DND-41 (cell line): ENCODE data around the gene MAG.

ENCODE experiments used
- EZH2 ChIP-seq: IDR thresholded peaks from 3 replicates; pipeline ENCODE4 v1.6.1; 2012; ENCODE audit warnings: borderline replicate concordance, low read depth, mild to moderate bottlenecking, moderate library complexity, low read length, inconsistent platforms; ENCODE audit not compliant: severe bottlenecking
- TF ChIP-seq, protein P1 (sequence below): IDR thresholded peaks from 2 replicates; pipeline ENCODE4 v1.5.1; 2012; ENCODE audit warnings: borderline replicate concordance, low read length, moderate library complexity, mild to moderate bottlenecking; ENCODE audit not compliant: poor library complexity, severe bottlenecking; ENCODE audit errors: extremely low read depth

DNA sequence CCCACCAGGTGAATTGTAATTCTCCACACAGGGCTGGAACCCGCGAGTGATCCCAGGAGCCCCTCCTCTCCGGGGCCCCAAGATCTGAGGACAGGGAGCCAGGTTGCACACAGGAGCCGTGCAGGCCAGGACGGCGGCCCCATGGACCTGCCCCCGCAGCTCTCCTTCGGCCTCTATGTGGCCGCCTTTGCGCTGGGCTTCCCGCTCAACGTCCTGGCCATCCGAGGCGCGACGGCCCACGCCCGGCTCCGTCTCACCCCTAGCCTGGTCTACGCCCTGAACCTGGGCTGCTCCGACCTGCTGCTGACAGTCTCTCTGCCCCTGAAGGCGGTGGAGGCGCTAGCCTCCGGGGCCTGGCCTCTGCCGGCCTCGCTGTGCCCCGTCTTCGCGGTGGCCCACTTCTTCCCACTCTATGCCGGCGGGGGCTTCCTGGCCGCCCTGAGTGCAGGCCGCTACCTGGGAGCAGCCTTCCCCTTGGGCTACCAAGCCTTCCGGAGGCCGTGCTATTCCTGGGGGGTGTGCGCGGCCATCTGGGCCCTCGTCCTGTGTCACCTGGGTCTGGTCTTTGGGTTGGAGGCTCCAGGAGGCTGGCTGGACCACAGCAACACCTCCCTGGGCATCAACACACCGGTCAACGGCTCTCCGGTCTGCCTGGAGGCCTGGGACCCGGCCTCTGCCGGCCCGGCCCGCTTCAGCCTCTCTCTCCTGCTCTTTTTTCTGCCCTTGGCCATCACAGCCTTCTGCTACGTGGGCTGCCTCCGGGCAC, 59.6 kb downstream of the MAG start:
- TF ChIP-seq, protein P1, sequence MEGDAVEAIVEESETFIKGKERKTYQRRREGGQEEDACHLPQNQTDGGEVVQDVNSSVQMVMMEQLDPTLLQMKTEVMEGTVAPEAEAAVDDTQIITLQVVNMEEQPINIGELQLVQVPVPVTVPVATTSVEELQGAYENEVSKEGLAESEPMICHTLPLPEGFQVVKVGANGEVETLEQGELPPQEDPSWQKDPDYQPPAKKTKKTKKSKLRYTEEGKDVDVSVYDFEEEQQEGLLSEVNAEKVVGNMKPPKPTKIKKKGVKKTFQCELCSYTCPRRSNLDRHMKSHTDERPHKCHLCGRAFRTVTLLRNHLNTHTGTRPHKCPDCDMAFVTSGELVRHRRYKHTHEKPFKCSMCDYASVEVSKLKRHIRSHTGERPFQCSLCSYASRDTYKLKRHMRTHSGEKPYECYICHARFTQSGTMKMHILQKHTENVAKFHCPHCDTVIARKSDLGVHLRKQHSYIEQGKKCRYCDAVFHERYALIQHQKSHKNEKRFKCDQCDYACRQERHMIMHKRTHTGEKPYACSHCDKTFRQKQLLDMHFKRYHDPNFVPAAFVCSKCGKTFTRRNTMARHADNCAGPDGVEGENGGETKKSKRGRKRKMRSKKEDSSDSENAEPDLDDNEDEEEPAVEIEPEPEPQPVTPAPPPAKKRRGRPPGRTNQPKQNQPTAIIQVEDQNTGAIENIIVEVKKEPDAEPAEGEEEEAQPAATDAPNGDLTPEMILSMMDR, result no peak
- no peak for TF ChIP-seq EZH2
